ENCODE results near the gene HIVEP3.

Gene HIVEP3

GRCh38 chr1:41842993-41843755 is 75.5 kb downstream of the HIVEP3 start:
- no peak overlapping the region for H3K27ac Mint-ChIP-seq

GRCh38 chr1:41842326-41842725 is 76.4 kb downstream of the HIVEP3 start:
- no peak overlapping the region for H3K27ac Mint-ChIP-seq
- peaks cover 22% of the 10 kb centered on the region for H3K4me1 Mint-ChIP-seq
- no peaks in the 10 kb centered on the region for H3K36me3 Mint-ChIP-seq
- H3K4me3 Mint-ChIP-seq: no peak overlapping the region
- ATAC-seq (no peak), DNase-seq (ENCODE audit: low spot score in 2 of 2) (no peak)
- H3K9me3 Mint-ChIP-seq: no peaks in the 10 kb centered on the region

More at GRCh38 chr1:41842993-41843755, 75.5 kb downstream of the HIVEP3 start:
- peaks cover 1% of the 10 kb centered on the region for H3K36me3 Mint-ChIP-seq
- peaks cover 24% of the 10 kb centered on the region for H3K4me1 Mint-ChIP-seq
- no peak for DNase-seq (ENCODE audit: low spot score in 2 of 2)
- no peak overlapping the region for H3K4me3 Mint-ChIP-seq
- ATAC-seq: no peak
- no peaks in the 10 kb centered on the region for H3K9me3 Mint-ChIP-seq

GRCh38 chr1:41840592-41841246 is 78.0 kb downstream of the HIVEP3 start:
- no peaks in the 10 kb centered on the region for H3K9me3 Mint-ChIP-seq
- peak overlapping the region; percentile 44 for H3K27ac Mint-ChIP-seq
- ATAC-seq: no peak

GRCh38 chr1:41838266-41838665 is 80.5 kb downstream of the HIVEP3 start:
- ATAC-seq (no peak), DNase-seq (ENCODE audit: low spot score in 2 of 2) (no peak)
- Mint-ChIP-seq H3K9me3 (no peaks in the 10 kb centered on the region), H3K27ac (no peak overlapping the region), H3K36me3 (no peaks in the 10 kb centered on the region), H3K4me3 (no peak overlapping the region), H3K4me1 (peaks cover 7% of the 10 kb centered on the region)

More at GRCh38 chr1:41840592-41841246, 78.0 kb downstream of the HIVEP3 start:
- H3K4me3 Mint-ChIP-seq: no peak overlapping the region
- no peaks in the 10 kb centered on the region for H3K36me3 Mint-ChIP-seq
- no peak for DNase-seq (ENCODE audit: low spot score in 2 of 2)
- peaks cover 13% of the 10 kb centered on the region for H3K4me1 Mint-ChIP-seq

DNA sequence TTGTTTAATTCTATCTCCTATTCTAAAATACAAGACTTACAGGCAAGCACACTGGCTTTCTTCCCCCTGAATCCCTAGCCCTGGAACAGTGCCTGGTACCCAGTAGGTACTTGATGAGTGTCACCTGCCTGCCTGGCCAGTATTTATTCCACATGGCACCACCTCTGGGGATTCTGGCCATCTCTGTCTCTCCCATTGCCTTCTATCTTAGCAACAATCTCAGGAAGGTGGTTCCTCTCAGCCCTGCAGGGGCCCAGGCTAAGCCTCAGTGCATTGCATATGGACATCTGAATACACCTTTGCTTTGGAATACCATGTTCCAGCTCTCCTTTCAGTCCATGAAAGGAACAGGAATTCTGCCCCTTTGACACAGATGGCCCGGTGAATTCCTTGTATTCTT is 81.0 kb downstream of the HIVEP3 start:
- H3K27ac Mint-ChIP-seq: no peak overlapping the region
- peaks cover 7% of the 10 kb centered on the region for H3K4me1 Mint-ChIP-seq
- no peaks in the 10 kb centered on the region for H3K9me3 Mint-ChIP-seq
- H3K36me3 Mint-ChIP-seq: no peaks in the 10 kb centered on the region
- ATAC-seq (no peak), DNase-seq (ENCODE audit: low spot score in 2 of 2) (no peak)
- H3K4me3 Mint-ChIP-seq: no peak overlapping the region

GRCh38 chr1:41835485-41835884 is 83.2 kb downstream of the HIVEP3 start:
- no peak overlapping the region for H3K27ac Mint-ChIP-seq
- H3K4me1 Mint-ChIP-seq: no peaks in the 10 kb centered on the region
- H3K4me3 Mint-ChIP-seq: no peak overlapping the region
- H3K36me3 Mint-ChIP-seq: no peaks in the 10 kb centered on the region
- DNase-seq (ENCODE audit: low spot score in 2 of 2) (no peak), ATAC-seq (no peak)
- no peaks in the 10 kb centered on the region for H3K9me3 Mint-ChIP-seq

GRCh38 chr1:41833519-41834000 is 85.2 kb downstream of the HIVEP3 start:
- Mint-ChIP-seq H3K9me3 (no peaks in the 10 kb centered on the region), H3K4me1 (no peaks in the 10 kb centered on the region), H3K4me3 (no peak overlapping the region), H3K27ac (no peak overlapping the region), H3K36me3 (no peaks in the 10 kb centered on the region)
- ATAC-seq (no peak), DNase-seq (ENCODE audit: low spot score in 2 of 2) (no peak)

GRCh38 chr1:41830726-41831125 is 88.0 kb downstream of the HIVEP3 start:
- H3K4me3 Mint-ChIP-seq: no peak overlapping the region
- no peak overlapping the region for H3K27ac Mint-ChIP-seq
- ATAC-seq: no peak
- no peaks in the 10 kb centered on the region for H3K9me3 Mint-ChIP-seq
- H3K36me3 Mint-ChIP-seq: no peaks in the 10 kb centered on the region
- no peaks in the 10 kb centered on the region for H3K4me1 Mint-ChIP-seq
- no peak for DNase-seq (ENCODE audit: low spot score in 2 of 2)

- H3K27ac Mint-ChIP-seq: no peak overlapping the region
- DNase-seq (ENCODE audit: low spot score in 2 of 2) (no peak), ATAC-seq (no peak)
- no peaks in the 10 kb centered on the region for H3K36me3 Mint-ChIP-seq
- H3K9me3 Mint-ChIP-seq: no peaks in the 10 kb centered on the region
- H3K4me1 Mint-ChIP-seq: no peaks in the 10 kb centered on the region
- H3K4me3 Mint-ChIP-seq: no peak overlapping the region
These were observed 90.6 kb downstream of the HIVEP3 start for GRCh38 chr1:41827991-41828570.

DNA sequence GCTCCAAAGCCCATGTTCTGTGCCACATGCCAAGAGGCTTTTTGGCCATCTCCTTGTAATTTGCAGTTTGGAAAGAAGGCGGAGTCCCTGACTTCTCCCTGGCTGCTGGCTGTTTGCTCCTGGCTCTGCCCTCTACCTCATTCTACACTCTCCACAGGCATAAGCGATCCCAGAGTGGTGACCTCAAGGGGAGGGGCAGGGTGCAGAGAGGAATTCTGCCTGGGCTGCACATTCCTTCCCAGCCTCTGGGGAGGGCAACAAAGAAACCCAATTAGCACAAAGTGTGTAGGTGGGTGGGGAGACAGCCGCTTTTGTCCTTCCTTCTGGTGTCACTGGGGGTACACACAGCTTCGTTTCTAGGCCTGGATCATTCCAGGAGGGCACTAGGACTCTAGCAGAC is 95.3 kb downstream of the HIVEP3 start:
- Mint-ChIP-seq H3K4me3 (no peak overlapping the region), H3K27ac (no peak overlapping the region), H3K4me1 (peaks cover 14% of the 10 kb centered on the region)

DNA sequence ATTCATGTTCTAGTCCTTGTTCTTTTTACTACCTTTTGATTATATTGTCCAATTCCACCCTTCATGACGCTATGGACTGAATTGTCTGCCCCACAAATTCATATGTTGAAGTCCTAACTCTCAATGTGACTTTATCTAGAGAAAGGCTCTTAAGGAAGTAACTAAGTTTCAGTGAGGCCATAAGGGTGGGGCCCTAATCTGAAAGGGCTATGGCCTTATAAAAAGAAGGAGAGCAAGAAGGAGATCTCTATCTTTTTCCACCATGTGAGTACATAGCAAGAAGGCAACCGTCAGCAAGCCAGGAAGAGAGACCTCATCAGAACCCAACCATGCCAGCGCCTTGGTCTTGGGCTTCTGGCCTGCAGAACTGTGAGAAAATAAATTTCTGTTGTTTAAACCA is 95.9 kb downstream of the HIVEP3 start:
- no peak for DNase-seq (ENCODE audit: low spot score in 2 of 2)
- Mint-ChIP-seq H3K4me1 (peaks cover 14% of the 10 kb centered on the region), H3K36me3 (no peaks in the 10 kb centered on the region), H3K4me3 (no peak overlapping the region), H3K9me3 (no peaks in the 10 kb centered on the region), H3K27ac (no peak overlapping the region)
- no peak for ATAC-seq

More for the DNA sequence above, 95.3 kb downstream of the HIVEP3 start:
- H3K36me3 Mint-ChIP-seq: no peaks in the 10 kb centered on the region
- no peak for DNase-seq (ENCODE audit: low spot score in 2 of 2)
- H3K9me3 Mint-ChIP-seq: no peaks in the 10 kb centered on the region
- ATAC-seq: no peak

DNA sequence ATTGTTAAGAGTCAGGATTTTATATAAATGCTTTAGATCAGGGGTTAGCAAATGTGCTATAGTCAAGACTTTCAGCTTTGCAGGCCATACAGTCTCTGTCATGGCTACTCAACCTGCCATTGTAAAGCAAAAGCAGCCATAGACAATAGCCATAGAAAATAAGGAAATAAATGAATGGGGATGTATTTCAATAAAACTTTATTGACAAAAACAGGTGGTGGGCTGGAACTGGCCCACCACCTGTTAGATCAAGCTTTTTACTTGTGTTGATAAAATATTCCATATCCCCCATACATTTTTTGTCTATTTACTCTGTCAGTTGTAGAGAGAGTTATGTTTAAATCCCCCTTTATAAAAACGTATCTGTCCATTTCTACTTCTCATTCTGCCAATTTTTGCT is 98.9 kb downstream of the HIVEP3 start:
- no peaks in the 10 kb centered on the region for H3K36me3 Mint-ChIP-seq
- H3K4me3 Mint-ChIP-seq: no peak overlapping the region
- H3K27ac Mint-ChIP-seq: no peak overlapping the region
- H3K4me1 Mint-ChIP-seq: peaks cover 14% of the 10 kb centered on the region
- DNase-seq (ENCODE audit: low spot score in 2 of 2) (no peak), ATAC-seq (no peak)
- no peaks in the 10 kb centered on the region for H3K9me3 Mint-ChIP-seq

GRCh38 chr1:41819069-41819468 is 99.7 kb downstream of the HIVEP3 start:
- DNase-seq (ENCODE audit: low spot score in 2 of 2) (no peak), ATAC-seq (peak; percentile 51)
- no peaks in the 10 kb centered on the region for H3K36me3 Mint-ChIP-seq
- H3K9me3 Mint-ChIP-seq: no peaks in the 10 kb centered on the region
- peaks cover 14% of the 10 kb centered on the region for H3K4me1 Mint-ChIP-seq
- no peak overlapping the region for H3K4me3 Mint-ChIP-seq
- peak overlapping the region; percentile 5 for H3K27ac Mint-ChIP-seq

- no peaks in the 10 kb centered on the region for H3K36me3 Mint-ChIP-seq
- no peak for ATAC-seq
- H3K4me3 Mint-ChIP-seq: no peak overlapping the region
- no peak overlapping the region for H3K27ac Mint-ChIP-seq
- no peaks in the 10 kb centered on the region for H3K9me3 Mint-ChIP-seq
- peaks cover 33% of the 10 kb centered on the region for H3K4me1 Mint-ChIP-seq
- DNase-seq (ENCODE audit: low spot score in 2 of 2): no peak
These were observed 102.7 kb downstream of the HIVEP3 start for GRCh38 chr1:41816061-41816460.

DNA sequence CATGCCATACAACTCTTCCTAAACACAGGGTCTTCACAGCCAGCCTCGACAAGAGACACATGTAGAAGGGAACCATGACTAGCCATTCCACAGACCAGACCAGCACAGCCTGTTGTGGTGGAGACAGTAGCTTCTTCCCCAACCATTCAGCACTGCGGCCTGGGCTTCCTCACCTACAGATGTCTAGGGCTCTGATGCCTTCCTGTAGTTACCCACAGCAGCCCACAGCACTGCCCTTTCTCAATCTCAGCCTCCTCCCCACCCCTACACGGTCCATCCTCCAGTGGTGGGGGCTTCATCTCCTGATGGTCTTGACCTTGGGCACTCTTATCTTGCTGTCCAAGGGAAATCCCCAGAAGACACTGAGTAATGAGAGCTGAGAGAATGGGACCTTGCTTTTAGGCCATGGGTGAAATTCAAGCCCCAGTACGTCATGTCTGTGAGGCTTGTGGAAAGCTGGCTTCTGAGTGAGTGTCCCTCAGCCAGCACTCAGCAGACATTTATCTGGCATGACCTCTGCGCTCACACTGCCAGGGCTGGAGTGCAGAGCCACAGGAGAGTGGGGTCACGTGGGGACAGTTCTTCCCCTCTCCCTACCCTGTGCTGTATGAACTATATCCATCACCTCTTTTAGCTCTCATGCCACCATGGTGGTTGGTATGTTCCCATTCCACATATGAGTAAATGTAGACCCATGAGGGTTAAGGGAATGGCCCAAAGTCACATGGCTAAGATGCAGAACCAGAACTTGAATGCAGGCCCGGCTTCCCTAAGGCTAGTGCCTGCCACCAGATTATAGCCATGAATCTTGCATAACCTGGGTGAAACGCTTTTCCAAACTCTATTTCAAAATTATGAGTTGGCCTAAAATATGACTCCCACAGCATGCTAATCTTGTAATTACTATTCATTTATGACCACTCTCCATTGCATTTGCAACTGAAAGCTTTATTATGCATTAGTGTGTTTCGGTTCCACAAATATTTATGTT is 104.7 kb downstream of the HIVEP3 start:
- ATAC-seq (no peak), DNase-seq (ENCODE audit: low spot score in 2 of 2) (no peak)
- Mint-ChIP-seq H3K9me3 (no peaks in the 10 kb centered on the region), H3K4me1 (peaks cover 44% of the 10 kb centered on the region), H3K4me3 (no peak overlapping the region), H3K36me3 (no peaks in the 10 kb centered on the region), H3K27ac (no peak overlapping the region)
